MM.1S (cell line): ENCODE results near the gene LLPH.
"Not testable (repeated sequence)": the region's sequence is repeated elsewhere in the genome, so short reads cannot be mapped to it uniquely, and the experiment has no call there.

Source experiments
- EZH2 ChIP-seq: fragments of 300-600 bp; sonication (generic); optimal IDR thresholded peaks from 2 replicates; pipeline ENCODE3; 2017; ENCODE audit warnings: low read depth, mild to moderate bottlenecking, antibody characterized with exemption, low read length, mixed read lengths
- TF ChIP-seq, protein P1 (sequence below): fragments of 300-600 bp; sonication (generic); IDR thresholded peaks from 2 replicates; pipeline ENCODE4 v1.5.1; 2016; ENCODE audit warnings: antibody characterized with exemption, low read length, mixed read lengths

DNA sequence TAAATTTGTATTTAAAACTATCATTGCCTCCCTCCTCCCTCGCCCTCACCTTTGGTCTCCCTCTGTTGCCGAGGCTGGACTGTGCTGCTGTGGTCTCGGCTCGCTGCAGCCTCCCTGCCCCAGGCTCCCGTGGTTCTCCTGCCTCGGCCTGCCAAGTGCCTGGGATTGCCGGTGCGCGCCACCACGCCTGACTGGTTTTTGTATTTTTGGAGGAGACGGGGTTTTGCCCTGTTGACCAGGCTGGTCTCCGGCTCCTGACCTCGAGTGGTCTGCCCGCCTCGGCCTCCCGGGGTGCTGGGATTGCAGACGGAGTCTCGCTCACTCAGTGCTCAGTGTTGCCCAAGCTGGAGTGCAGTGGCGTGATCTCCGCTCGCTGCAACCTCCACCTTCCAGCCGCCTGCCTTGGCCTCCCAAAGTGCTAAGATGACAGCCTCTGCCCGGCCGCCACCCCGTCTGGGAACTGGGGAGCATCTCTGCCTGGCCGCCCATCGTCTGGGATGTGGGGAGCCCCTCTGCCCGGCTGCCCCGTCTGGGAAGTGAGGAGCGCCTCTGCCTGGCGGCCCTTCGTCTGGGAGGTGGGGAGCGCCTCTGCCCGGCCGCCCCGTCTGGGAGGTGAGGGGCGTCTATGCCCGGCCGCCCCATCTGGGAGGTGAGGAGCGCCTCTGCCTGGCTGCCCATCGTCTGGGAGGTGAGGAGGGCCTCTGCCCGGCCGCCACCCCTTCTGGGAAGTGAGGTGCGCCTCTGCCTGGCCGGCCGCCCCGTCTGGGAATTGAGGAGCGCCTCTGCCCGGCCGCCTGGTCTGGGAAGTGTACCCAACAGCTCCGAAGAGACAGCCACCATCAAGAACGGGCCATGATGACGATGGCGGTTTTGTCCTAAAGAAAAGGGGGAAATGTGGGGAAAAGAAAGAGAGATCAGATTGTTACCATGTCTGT lies 44.1 kb upstream of the LLPH start:
- TF ChIP-seq, protein P1, sequence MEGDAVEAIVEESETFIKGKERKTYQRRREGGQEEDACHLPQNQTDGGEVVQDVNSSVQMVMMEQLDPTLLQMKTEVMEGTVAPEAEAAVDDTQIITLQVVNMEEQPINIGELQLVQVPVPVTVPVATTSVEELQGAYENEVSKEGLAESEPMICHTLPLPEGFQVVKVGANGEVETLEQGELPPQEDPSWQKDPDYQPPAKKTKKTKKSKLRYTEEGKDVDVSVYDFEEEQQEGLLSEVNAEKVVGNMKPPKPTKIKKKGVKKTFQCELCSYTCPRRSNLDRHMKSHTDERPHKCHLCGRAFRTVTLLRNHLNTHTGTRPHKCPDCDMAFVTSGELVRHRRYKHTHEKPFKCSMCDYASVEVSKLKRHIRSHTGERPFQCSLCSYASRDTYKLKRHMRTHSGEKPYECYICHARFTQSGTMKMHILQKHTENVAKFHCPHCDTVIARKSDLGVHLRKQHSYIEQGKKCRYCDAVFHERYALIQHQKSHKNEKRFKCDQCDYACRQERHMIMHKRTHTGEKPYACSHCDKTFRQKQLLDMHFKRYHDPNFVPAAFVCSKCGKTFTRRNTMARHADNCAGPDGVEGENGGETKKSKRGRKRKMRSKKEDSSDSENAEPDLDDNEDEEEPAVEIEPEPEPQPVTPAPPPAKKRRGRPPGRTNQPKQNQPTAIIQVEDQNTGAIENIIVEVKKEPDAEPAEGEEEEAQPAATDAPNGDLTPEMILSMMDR = not testable (repeated sequence)
- not testable (repeated sequence) for TF ChIP-seq EZH2
